ENCODE measurements around the gene TMEM190. TPM values are rescaled to one million over a fixed set of nuclear protein-coding genes. Genes with fewer than 3 reads are reported as not detected.

The TMEM190 gene
- total and polyA plus RNA-seq, 9 donors = 0.72 to 45.1 (median 2.5) TPM; not detected in 4

- Histone ChIP-seq H3K27me3 (peaks cover 2% of the 10 kb centered on the region), H3K9me3 (no peaks in the 10 kb centered on the region), H3K4me3 (no peak overlapping the region), H3K27ac (no peak overlapping the region), H3K36me3 (no peaks in the 10 kb centered on the region), H3K4me1 (ENCODE audit: insufficient read depth) (no peaks in the 10 kb centered on the region)
- TF ChIP-seq EP300 (IDR thresholded peaks at IDR 0.05) = no peak
- no peak for DNase-seq
- WGBS, 3 donors = 88 to 91% (median 89%) methylated on average over 8 of the region's 8 CpGs
- intact Hi-C loops (cut with DNase I) = no loop called here
Measured at GRCh38 chr19:55365245-55365644, 11.4 kb upstream of the TMEM190 start.

- Histone ChIP-seq H3K36me3 (no peaks in the 10 kb centered on the region), H3K4me1 (ENCODE audit: insufficient read depth) (no peaks in the 10 kb centered on the region), H3K27ac (no peak overlapping the region), H3K27me3 (peaks cover 2% of the 10 kb centered on the region), H3K9me3 (no peaks in the 10 kb centered on the region), H3K4me3 (no peak overlapping the region)
- intact Hi-C loops (cut with DNase I) = no loop called here
- no peak for DNase-seq
- TF ChIP-seq CTCF (IDR thresholded peaks at IDR 0.05) = no peak
- no peak for TF ChIP-seq EP300 (IDR thresholded peaks at IDR 0.05)
- no peak for TF ChIP-seq POLR2A (IDR thresholded peaks at IDR 0.05)
- WGBS, 3 donors = 70 to 78% (median 71%) methylated on average over 19 of the region's 19 CpGs
Measured at GRCh38 chr19:55365964-55366363, 10.7 kb upstream of the TMEM190 start.

DNA sequence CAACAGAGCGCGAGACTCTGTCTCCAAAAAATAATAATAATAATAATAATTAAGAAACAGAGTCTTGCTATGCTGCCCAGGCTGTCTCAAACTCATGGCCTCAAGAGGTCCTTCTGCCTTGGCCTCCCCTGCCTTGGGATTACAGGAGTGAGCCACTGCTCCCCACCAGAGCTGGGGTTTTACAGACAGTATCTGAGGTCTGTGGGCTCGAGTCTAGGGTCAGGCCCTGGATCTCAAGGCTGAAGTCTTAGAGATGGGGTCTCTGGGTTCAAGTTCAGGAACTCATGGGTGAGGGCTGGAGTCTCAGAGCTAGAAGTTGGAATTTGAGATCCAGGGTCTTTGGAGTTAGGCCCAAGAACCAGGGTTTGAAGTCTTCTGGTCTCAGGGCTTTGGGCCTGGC is 9.8 kb upstream of the TMEM190 start:
- WGBS, 3 donors = 63 to 98% (median 77%) methylated on average over 3 of the region's 3 CpGs
- Histone ChIP-seq H3K36me3 (no peaks in the 10 kb centered on the region), H3K4me1 (ENCODE audit: insufficient read depth) (no peaks in the 10 kb centered on the region), H3K9me3 (no peaks in the 10 kb centered on the region), H3K27me3 (peaks cover 2% of the 10 kb centered on the region), H3K27ac (no peak overlapping the region), H3K4me3 (no peak overlapping the region)
- intact Hi-C loops (cut with DNase I) = no loop called here
- TF ChIP-seq POLR2A (IDR thresholded peaks at IDR 0.05) = no peak
- TF ChIP-seq CTCF (IDR thresholded peaks at IDR 0.05) = no peak
- no peak for DNase-seq

GRCh38 chr19:55368106-55368505 is 8.5 kb upstream of the TMEM190 start:
- intact Hi-C loops (cut with DNase I) = no loop called here
- DNase-seq = no peak
- H3K9me3 ChIP-seq = no peaks in the 10 kb centered on the region
- no peaks in the 10 kb centered on the region for H3K36me3 ChIP-seq
- H3K27ac ChIP-seq = no peak overlapping the region
- 86 to 88% (median 88%) methylated on average over 16 of the region's 16 CpGs for WGBS, 3 donors
- H3K27me3 ChIP-seq = peaks cover 2% of the 10 kb centered on the region
- no peak overlapping the region for H3K4me3 ChIP-seq
- TF ChIP-seq POLR2A (IDR thresholded peaks at IDR 0.05) = no peak
- TF ChIP-seq CTCF (IDR thresholded peaks at IDR 0.05) = no peak
- no peak for TF ChIP-seq EP300 (IDR thresholded peaks at IDR 0.05)
- no peaks in the 10 kb centered on the region for H3K4me1 ChIP-seq (ENCODE audit: insufficient read depth)

DNA sequence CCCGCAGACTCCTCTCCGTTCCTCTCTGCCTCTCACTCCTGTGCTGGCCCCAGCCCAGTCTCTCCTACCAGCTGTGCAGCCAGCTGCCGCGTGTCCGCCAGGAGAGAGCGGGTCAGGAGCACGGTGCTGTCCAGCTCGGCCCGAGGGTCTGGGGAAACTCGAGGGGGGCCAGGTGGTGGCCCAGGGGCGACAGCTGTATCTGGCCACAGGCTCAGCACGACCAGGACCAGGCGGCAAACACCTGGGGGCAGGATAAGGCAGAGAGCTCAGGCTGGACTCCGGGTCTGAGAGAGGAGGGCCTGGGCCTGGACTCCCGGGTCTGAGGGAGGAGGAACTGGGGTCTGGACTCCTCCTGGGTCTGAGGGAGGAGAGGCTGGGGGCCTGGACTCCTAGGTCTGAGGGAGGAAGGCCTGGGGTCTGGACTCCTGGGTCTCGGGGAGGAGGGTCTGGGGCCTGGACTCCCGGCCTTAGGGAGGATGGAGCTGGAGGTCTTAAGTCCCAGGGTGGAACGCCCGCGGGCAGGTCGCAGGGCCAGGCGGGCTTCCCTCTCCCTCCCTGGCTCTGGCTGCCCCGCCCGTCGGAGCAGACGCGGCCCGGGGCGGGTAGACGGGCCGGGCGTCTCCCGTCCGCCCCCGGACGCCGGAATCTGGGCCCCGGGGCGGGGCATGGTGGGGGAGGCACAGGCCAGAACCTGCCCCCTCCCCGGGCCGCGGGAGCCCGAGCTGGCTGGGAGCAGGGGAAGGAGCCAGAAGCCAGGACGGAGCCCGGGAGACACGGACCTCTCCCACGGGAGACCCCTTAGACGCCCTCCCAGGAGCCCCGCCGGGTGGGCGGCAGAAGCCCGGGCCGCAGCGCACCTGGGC is 7.7 kb upstream of the TMEM190 start:
- peaks cover 2% of the 10 kb centered on the region for H3K27me3 ChIP-seq
- TF ChIP-seq CTCF (IDR thresholded peaks at IDR 0.05) (no peak), EP300 (IDR thresholded peaks at IDR 0.05) (no peak), POLR2A (IDR thresholded peaks at IDR 0.05) (no peak)
- WGBS, 3 donors = 3 to 15% (median 5%) methylated on average over 25 to 54 of the region's 54 CpGs
- no peaks in the 10 kb centered on the region for H3K36me3 ChIP-seq
- no peak overlapping the region for H3K4me3 ChIP-seq
- intact Hi-C loops (cut with DNase I) = no loop called here
- H3K9me3 ChIP-seq = no peaks in the 10 kb centered on the region
- no peak for DNase-seq
- no peak overlapping the region for H3K27ac ChIP-seq
- H3K4me1 ChIP-seq (ENCODE audit: insufficient read depth) = no peaks in the 10 kb centered on the region
